Glomerular endothelial cell (primary cell): ENCODE data around the gene LRRC27. TPM values are rescaled to one million over a fixed set of nuclear protein-coding genes. Genes with fewer than 3 reads are reported as not detected.

Experiments used
- DNase-seq: peaks from one replicate; pipeline ENCODE4 v3.0.0-alpha.2; 2011; ENCODE audit warnings: low read depth, low spot score; ENCODE audit errors: extremely low read depth
- total RNA-seq: library from RNA; depleted of rRNA; stranded (reverse); fragments of >200 nt; gene quantifications from 2 replicates; pipeline ENCODE4 v1.2.3, GENCODE V29; 2015

LRRC27 gene
- total RNA-seq, 1 donor from 2014 or later, result 18.4 TPM

DNA sequence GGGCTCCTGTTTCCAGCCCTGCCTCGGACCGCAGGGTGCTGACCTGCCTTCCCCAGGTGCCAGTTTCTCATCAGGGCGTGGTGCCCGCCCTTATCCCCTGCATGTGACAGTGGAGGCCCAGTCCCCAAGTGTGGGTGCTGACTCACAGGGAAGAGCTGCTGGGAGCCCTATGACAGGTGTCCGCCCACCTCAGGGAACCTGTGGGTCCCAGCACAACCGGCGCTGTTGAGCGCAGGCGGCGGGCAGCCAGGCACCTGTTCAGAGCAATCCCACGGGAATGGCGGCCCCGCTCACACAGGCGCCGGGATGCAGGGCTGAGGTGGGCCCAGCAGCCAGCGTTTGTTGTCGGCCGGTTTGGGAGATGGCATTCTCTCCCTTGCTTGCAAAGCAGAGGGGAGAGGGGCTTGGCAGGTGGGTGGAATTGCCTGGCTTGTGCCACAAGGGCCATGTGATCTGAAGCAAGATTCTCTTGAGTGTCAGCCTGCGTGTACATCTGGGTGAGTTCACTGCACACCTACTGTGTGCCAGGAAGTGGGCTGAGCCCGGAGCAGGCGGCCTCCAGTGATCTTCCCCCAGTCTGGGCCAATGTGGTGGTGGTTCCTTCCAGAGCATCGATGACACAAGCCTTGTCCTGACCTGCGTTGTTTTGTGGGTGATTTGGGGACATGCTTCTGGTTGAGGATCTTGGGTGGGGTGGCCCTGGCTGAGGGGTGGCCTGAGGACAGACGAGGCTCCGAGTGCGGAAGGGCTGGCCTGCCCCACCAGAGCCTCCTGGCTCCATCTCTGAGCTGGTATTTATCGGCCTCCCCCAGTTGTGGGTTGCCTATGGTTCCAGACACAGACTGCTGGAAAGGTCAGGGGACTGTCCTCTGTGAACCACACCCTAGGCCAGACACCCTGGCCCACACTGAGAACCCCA, 67.4 kb downstream of the LRRC27 start:
- DNase-seq, result no peak

DNA sequence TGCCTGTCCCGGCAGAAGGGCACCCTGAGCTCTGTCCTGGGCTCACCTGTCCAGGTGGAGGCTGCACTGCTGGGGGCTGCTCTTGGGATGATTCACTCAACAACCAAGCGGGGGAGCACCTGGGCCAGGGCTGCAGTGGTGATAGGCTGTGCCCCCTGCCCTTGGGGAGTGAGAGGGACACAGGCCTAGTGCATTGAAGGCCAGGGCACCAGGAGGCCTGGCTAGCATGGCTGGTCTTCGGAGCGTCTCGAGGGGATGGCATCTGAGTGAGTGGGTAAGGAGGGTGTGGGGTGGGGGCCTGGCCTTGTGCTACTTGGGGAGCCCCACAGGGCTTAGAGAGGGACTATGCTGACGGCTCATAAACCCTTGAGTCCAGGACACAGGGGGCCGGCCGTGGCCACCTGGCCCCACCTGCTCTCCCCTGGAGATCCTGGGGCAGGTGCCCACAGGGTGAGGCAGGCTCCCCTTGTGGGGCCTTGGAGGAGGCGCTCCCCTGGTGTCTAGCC, 68.1 kb downstream of the LRRC27 start:
- DNase-seq, result no peak

DNA sequence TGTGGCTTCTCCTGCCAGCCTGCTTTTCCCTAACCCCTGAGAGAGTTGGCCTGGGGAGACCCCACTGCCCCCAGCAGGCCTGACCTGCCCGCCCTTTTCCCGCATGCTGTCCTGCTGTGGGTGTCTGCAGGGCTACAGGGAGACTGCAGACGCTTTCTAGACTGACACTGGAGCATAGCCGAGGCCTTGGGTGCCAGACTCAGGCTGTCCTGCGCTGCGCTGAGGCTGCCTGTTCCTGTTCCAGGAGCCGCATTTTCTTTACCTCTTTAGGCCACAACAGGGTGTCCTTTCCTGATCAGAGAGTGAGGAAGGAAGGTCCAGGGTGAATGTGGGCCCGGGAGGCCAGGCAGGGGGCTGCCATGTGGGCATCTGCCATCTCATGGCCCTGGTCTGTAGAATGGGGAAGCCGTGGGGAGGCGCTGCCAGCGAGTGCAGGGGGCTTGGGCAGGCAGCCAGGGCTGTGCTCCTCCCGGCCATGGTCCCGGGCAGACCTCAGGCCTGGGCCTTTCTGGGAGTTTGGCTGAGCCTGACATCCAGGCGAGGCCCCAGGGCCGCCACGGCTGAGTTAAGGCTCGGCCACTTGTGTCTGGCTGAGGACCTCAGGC, 68.7 kb downstream of the LRRC27 start:
- DNase-seq, result no peak

DNA sequence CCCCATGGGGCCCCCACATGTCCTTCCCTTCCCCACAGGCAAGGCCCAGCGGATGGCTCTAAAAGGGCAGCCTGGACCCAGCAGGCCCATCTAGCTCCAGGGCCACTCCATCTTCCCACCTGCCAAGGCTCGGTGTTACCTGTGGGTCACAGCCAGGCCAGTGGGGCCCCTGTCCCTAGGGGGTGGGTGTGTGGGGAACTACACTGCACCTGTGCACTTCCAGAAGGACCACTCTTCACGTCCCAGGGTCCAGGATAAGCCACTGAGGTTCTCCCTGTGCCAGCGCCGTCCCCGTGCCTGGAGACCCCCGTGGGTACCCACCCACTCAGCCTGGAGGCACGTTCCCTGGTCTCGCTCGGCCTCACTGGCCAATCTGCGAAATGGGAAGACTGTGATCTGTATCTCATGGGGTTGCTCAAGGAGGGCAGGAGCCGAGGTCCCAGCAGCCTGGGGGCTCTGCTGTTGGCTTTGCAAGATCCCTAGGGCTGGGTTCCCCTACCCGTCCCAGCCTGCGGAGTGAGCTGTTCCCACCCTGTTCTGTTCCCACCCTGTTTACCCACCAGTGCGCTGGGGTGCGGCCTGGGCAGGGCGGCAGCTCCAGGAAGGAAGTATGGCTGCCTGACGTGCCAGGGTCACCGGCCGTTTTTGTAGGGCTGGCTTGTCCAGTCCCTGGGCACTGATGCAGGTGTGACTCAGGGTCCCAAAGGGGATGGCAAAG, 69.6 kb downstream of the LRRC27 start:
- no peak for DNase-seq

DNA sequence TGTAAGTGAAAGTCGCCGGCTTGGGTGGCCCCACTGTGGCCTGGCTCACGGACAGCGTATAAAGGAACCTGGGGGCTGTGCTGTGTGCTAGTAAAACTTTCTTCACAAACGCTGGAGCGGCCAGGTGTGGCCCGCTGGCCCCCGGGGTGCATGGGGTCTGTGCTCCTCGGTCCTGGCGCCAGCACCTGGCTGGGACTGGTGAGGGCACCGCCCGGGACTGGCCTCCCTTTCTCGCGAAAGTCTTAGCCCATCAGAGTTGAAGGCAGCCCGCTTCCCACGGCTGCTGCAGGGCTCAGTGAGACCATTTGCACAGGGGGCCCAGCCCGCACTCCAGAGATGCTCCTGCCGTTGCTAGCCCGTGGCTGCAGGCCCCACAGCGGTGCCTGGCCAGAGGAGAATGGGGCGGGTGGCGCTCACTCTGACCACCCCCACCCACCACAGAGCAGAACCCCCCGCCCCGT, 70.8 kb downstream of the LRRC27 start:
- no peak for DNase-seq

DNA sequence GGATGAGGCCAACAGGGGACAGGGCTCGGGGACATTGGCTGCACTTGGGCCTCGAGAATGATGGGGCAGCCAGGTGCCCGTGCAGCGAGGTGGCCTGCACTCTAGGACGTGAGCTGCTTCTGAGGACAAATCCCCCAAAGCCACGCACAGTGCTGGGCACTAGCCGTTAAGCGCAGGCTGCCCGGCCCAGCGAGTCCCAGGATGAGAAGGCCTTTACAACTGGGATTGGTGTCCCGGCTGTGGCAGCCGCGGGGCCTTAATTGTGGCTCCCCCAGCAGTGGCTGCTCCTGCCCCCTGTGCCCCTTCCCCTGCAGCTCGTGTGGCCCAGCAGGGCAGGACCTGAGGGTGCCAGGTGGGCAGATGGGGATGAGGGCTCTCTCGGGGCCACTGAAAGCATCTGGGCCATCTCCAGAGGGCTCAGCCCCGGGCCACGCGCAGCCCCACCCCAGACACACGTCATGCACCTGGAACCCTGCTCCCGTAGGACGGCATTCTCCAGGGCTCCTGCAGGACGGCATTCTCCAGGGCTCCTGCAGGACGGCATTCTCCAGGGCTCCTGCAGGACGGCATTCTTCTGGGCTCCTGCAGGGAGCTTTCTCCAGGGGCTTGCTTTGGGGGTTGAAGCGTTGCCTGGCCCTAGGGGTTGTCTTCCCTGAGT, 71.6 kb downstream of the LRRC27 start:
- no peak for DNase-seq

DNA sequence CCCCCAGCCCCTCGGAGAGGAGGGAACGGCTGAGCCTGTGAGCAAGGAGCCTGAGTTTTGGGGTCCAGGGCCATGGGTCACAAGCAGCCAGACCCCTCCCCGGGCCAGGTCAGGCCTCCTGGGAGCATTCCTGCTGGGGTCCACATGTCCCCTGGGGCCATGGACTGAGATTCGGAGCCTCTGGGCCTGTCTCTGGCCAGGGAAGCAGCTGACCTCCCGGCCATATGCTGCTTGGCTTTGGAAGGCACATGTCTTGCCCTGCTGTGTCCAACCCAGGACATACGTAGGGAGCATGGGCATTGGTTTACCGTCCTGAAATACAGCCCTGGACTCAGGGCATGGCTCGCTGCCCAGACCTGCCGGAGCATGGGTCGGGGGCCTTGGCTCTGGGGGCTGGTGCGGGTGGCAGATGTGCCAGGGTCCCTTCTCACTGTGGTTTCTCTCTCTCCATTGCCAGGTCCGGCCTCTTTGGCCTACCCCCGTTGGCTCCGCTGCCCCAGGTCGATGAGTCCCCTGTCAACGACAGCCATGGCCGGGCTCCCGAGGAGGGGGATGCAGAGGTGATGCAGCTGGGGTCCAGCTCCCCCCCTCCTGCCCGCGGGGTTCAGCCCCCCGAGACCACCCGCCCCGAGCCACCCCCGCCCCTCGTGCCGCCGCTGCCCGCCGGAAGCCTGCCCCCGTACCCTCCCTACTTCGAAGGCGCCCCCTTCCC, 72.3 kb downstream of the LRRC27 start:
- DNase-seq, result no peak

DNA sequence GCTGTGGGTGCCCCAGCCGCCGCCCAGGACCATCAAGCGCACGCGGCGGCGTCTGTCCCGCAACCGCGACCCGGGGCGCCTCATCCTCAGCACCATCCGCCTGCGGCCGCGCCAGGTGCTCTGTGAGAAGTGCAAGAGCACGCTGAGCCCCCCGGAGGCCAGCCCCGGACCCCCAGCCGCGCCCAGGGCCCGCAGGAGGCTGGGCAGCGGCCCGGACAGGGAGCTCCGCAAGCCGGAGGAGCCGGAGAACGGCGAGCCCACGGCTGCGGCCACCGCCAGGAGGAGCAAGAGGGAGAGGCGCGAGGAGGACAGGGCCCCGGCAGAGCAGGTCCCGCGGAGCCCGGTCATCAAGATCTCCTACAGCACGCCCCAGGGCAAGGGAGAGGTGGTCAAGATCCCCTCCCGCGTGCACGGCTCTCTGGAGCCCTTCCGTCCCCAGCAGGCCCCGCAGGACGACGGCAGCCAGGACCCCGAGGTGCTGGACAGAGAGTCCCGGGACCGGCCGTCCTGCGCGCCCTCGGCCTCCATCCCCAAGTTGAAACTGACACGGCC, 73.0 kb downstream of the LRRC27 start:
- no peak for DNase-seq

DNA sequence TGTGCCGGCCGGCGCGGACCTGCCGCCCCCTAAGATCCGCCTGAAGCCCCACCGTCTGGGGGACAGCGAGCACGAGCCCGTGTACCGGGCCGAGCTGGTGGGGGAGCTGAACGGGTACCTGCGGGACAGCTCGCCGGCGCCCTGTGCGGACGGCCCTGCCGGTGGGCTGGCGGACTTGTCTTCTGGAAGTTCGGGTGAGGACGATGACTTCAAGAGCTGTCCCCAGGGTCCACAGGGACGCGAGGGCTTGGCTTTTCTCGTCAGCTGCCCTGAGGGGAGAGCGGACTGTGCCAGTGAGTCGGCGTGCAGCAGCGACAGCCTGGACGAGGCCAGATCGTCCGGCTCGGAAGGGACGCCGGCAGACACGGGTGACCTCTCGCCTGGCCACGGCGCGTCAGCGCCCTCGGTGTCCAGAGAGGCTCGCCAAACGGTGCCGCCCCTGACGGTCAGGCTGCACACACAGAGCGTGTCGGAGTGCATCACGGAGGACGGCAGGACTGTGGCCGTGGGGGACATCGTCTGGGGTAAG, 73.5 kb downstream of the LRRC27 start:
- DNase-seq, result no peak

DNA sequence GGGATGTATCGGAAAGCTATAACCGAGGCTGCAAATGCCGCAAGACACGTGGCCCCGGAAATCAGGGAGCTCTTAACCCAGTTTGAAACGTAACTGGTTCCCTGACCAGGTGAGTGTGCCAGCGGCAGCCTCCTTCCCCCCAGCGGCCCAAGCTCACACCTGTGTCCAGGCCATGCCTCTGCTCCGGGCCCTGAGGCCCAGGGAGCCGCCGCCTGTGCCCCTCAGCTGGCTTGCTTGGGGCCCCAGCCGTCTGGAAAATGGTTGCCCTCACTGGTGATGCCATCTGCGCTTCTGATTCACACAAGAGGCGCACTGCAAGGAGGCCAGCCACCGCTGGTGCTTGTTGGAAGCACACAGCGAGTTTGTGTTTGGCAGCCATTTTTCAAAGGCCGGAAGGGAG, 74.2 kb downstream of the LRRC27 start:
- DNase-seq, result no peak

DNA sequence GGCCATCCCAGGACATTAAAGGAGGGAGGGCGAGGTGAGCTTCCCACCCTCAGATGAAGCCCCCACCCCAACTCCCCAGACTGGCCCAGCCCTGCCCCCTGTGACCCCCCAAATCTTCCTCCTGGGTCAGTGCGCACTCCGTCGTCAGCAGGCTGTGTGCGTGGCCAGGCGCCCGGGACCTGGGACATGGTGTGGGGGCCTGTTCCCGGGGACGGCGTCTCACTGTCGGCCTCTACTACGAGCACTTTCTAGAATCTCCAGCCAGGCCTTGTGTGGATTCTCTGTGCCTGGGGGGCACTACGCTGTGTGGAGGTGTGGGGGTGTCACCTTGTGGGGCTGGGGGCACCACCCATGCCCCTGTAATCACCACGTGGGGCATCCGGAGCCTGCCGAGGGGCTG, 74.8 kb downstream of the LRRC27 start:
- DNase-seq, result no peak

DNA sequence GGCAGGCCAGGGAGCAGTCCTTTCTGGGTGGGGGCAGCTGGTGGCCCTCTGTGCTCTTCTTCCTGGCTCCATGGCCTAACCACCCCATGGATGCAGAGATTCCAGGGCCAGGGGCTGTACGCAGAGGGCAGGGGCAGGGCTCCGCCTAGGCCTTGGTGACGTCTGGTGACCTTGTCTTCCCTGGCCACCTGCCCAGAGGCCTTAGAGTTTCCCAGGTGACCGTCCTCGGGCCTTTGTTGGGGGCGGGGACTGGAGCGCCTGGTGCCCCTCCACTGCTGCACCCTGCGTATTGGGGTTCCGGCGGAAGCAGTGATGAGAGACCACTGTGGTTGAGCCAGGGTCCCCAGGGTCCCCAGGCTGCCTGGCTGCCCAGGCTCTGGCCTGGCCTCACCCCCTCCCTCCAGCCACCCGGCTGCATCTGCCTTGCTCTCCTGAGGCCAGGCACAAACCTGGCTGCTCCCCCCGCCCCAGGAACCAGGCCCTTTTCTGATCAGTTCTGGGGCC, 75.3 kb downstream of the LRRC27 start:
- no peak for DNase-seq

DNA sequence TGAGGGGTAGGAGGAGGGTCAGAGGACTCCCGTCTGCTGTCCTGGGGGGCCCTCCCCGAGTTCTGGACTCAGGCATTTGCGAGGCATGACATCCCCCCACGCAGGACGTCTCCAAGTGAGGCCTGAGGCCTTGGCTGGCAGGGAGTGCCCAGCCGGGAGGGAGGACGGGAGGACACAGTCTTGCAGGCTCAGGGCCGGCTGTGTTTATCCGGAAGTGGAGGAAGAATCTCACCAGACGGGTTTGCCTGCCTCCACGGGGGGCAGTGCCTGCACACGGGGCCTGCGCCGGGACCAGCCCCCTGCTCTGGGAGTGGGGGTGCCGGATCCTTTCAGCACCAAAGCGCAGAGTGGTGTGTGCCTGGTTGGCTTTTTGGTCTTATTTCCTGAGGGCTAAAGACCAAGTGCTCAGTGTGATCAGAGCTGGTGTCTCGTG, 75.9 kb downstream of the LRRC27 start:
- DNase-seq, result no peak

DNA sequence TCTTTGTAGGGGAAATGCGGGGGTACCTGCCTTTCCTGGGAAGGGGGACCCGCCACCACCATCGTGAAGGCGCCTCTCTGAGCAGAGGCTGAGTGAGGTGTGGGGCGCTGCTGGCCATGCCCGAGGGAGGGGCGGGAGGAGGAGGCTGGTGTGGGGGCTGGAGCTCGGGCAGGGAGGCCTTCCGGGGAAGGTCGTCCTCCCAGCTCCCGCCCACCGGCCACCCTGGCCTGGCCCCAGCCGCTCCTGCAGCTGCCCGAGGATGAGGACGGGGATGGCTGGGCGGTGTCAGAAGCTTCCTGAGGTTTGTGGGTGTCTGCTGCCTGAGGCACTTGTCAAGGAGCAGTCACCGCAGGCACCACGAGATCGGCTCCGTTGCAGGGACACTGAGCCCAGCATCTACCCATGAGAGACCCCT, 76.4 kb downstream of the LRRC27 start:
- DNase-seq, result no peak

DNA sequence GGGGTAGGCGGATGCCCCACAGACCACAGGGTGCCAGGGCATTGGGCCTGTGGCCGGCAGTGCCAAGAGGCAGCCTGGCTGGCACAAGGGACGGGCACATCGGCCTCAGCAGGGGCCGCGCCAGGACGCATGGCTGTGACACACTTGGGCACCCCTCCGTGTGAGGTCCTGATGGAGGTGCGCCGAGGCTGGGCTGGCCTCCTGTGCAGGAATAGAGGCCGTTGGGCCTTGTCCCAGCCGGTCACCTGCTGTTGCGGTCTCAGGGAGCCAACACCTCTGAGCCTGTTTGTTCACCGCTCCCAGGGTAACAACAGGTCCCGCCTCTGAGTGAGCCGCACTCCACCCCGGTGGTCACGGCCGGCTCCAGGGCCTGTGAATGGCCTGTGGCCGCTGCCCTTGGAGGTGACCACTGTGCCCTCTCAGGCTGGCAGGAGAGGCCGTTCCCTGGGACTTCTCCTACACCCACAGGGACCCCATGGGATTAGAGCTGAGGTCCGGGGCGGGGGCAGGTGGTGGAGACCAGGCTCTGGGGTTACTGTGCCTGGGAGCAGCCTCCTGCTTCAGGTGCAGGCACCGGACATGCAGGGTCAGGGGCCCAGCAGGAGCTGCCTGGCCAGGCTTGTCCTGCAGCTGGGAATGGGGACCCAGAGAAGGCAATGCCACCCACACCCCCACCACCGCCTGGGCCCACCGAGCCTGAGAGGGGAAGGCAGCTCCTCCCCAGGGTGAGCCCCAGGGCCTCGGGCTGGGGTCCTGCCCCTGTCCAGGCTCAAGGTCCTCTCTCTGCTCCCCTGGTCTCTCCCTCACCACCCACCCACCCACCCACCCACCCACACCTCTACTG, 77.1 kb downstream of the LRRC27 start:
- DNase-seq, result no peak

DNA sequence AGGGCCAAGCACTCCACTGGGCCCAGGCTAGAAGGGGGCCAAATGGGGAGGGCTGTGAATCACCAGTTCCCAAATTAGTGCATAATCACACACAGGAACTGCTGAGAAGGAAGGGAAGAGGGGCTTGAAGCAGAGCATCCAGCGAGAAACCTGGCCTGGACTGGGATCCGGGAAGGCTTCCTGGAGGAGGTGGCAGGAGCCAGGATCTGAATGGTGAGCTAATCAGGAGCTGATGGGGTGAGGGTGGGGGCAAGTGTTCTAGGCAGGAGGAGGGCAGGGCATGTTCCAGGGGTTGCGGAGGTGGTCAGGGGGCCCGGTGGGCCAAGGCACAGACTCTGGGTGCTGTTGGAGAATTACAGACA, 77.7 kb downstream of the LRRC27 start:
- DNase-seq, result no peak

DNA sequence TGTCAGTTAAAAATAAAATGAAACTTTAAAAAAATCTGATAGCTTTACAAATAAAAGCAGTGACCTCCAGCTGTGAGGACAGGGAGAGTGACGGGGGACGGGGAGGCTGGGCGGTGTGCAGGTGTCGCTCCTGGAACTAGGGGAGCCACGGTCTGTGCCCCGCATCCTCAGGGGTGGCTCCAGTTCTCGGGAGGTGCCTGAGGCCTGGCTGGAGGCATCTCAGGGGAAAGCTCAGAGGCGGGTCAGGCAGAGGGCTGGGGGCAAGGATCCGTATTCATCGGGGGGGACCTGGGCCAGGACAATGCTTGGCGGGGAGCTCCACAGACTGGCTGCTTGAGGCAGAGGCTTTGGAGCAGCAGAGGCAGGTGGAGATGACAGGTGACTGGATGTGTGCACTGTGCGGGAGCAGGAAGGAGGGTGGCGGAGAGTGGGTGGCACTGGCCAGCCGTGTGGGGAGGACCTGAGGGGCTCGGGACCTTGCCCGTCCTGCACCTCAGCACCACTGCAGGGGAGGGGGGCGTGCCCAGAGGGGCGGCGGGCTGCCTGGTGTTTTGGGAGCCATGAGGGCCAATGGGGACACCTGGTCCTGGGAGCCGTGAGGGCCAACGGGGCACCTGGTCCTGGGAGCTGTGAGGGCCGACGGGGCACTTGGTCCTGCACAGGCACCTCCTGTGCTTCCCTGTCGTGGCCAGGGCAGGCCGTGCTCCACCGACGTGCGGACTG, 78.2 kb downstream of the LRRC27 start:
- DNase-seq, result no peak
